Measurements from ENCODE around the gene SCN5A. TPM values are rescaled to one million over a fixed set of nuclear protein-coding genes. Genes with fewer than 3 reads are reported as not detected.

Gene SCN5A
- total RNA-seq, 1 donor: not detected

GRCh38 chr3:38533285-38533976 lies 116.1 kb downstream of the SCN5A start:
- no peak for TF ChIP-seq CTCF (IDR thresholded peaks at IDR 0.05; ENCODE audit: extremely low read depth, low read depth, low read length)
- H3K36me3 ChIP-seq (ENCODE audit: insufficient read depth, low read length): peaks cover 2% of the 10 kb centered on the region

GRCh38 chr3:38532529-38532928 lies 117.0 kb downstream of the SCN5A start:
- H3K4me1 ChIP-seq (ENCODE audit: insufficient read depth, low read length): no peaks in the 10 kb centered on the region
- H3K9me3 ChIP-seq (ENCODE audit: low read depth, low read length): no peaks in the 10 kb centered on the region
- no peak for TF ChIP-seq CTCF (IDR thresholded peaks at IDR 0.05; ENCODE audit: extremely low read depth, low read depth, low read length)
- peaks cover 6% of the 10 kb centered on the region for H3K36me3 ChIP-seq (ENCODE audit: insufficient read depth, low read length)
- no peak overlapping the region for H3K4me2 ChIP-seq (ENCODE audit: insufficient read depth, low read length)
- H3K79me2 ChIP-seq (ENCODE audit: insufficient read depth, low read length): no peaks in the 10 kb centered on the region
- no peak overlapping the region for H3K27ac ChIP-seq (ENCODE audit: low read depth, low read length)
- no peak overlapping the region for H3K4me3 ChIP-seq (ENCODE audit: insufficient read depth, low read length)
- H3K27me3 ChIP-seq (ENCODE audit: insufficient read depth, low read length): no peaks in the 10 kb centered on the region
- no peak overlapping the region for H2AFZ ChIP-seq (ENCODE audit: low read length)
- DNase-seq (ENCODE audit: insufficient read length, low spot score, missing footprints): no peak
- peaks cover 3% of the 10 kb centered on the region for H4K20me1 ChIP-seq (ENCODE audit: insufficient read depth, low read length)

More at GRCh38 chr3:38533285-38533976, 116.1 kb downstream of the SCN5A start:
- Histone ChIP-seq H3K79me2 (ENCODE audit: insufficient read depth, low read length) (no peaks in the 10 kb centered on the region), H4K20me1 (ENCODE audit: insufficient read depth, low read length) (no peaks in the 10 kb centered on the region), H2AFZ (ENCODE audit: low read length) (no peak overlapping the region), H3K27ac (ENCODE audit: low read depth, low read length) (no peak overlapping the region), H3K9me3 (ENCODE audit: low read depth, low read length) (no peaks in the 10 kb centered on the region), H3K4me1 (ENCODE audit: insufficient read depth, low read length) (no peaks in the 10 kb centered on the region), H3K4me3 (ENCODE audit: insufficient read depth, low read length) (no peak overlapping the region), H3K27me3 (ENCODE audit: insufficient read depth, low read length) (no peaks in the 10 kb centered on the region), H3K4me2 (ENCODE audit: insufficient read depth, low read length) (no peak overlapping the region)
- DNase-seq (ENCODE audit: insufficient read length, low spot score, missing footprints): no peak

GRCh38 chr3:38528457-38528856 lies 121.0 kb downstream of the SCN5A start:
- Histone ChIP-seq H3K27ac (ENCODE audit: low read depth, low read length) (no peak overlapping the region), H3K36me3 (ENCODE audit: insufficient read depth, low read length) (peaks cover 27% of the 10 kb centered on the region), H4K20me1 (ENCODE audit: insufficient read depth, low read length) (peaks cover 3% of the 10 kb centered on the region), H3K4me1 (ENCODE audit: insufficient read depth, low read length) (peaks cover 9% of the 10 kb centered on the region), H3K9me3 (ENCODE audit: low read depth, low read length) (no peaks in the 10 kb centered on the region), H3K27me3 (ENCODE audit: insufficient read depth, low read length) (no peaks in the 10 kb centered on the region), H3K79me2 (ENCODE audit: insufficient read depth, low read length) (no peaks in the 10 kb centered on the region), H3K4me2 (ENCODE audit: insufficient read depth, low read length) (no peak overlapping the region), H3K4me3 (ENCODE audit: insufficient read depth, low read length) (no peak overlapping the region), H2AFZ (ENCODE audit: low read length) (no peak overlapping the region)
- TF ChIP-seq CTCF (IDR thresholded peaks at IDR 0.05; ENCODE audit: extremely low read depth, low read depth, low read length): no peak
- peak; percentile 25 for DNase-seq (ENCODE audit: insufficient read length, low spot score, missing footprints)

- TF ChIP-seq CTCF (IDR thresholded peaks at IDR 0.05; ENCODE audit: extremely low read depth, low read depth, low read length): no peak
- H3K36me3 ChIP-seq (ENCODE audit: insufficient read depth, low read length): peaks cover 31% of the 10 kb centered on the region
- no peak for DNase-seq (ENCODE audit: insufficient read length, low spot score, missing footprints)
- no peak overlapping the region for H2AFZ ChIP-seq (ENCODE audit: low read length)
- no peak overlapping the region for H3K27ac ChIP-seq (ENCODE audit: low read depth, low read length)
- H3K79me2 ChIP-seq (ENCODE audit: insufficient read depth, low read length): no peaks in the 10 kb centered on the region
- peaks cover 4% of the 10 kb centered on the region for H4K20me1 ChIP-seq (ENCODE audit: insufficient read depth, low read length)
- no peaks in the 10 kb centered on the region for H3K9me3 ChIP-seq (ENCODE audit: low read depth, low read length)
- H3K4me2 ChIP-seq (ENCODE audit: insufficient read depth, low read length): no peak overlapping the region
- no peaks in the 10 kb centered on the region for H3K27me3 ChIP-seq (ENCODE audit: insufficient read depth, low read length)
- H3K4me1 ChIP-seq (ENCODE audit: insufficient read depth, low read length): peaks cover 9% of the 10 kb centered on the region
- H3K4me3 ChIP-seq (ENCODE audit: insufficient read depth, low read length): no peak overlapping the region
Observed at GRCh38 chr3:38526792-38527191, 122.7 kb downstream of the SCN5A start.

All from osteoblast (primary cell).